ENCODE results near the gene GNB4. TPM values are rescaled to one million over a fixed set of nuclear protein-coding genes. Genes with fewer than 3 reads are reported as not detected.

Gene GNB4
- total RNA-seq, 1 experiment from 2014 or later: 19.4 TPM

GRCh38 chr3:179476215-179476614 lies 24.9 kb upstream of the GNB4 start:
- BruUV-seq (replicated peaks): no TSS peak
- H3K9me2 ChIP-seq (ENCODE audit: insufficient read depth): no peaks in the 10 kb centered on the region
- no peaks in the 10 kb centered on the region for H3K9me3 ChIP-seq (ENCODE audit: insufficient read depth, low read depth)
- no peak for TF ChIP-seq EZH2 (IDR thresholded peaks at IDR 0.05; ENCODE audit: low read depth)
- TF ChIP-seq, protein P1, sequence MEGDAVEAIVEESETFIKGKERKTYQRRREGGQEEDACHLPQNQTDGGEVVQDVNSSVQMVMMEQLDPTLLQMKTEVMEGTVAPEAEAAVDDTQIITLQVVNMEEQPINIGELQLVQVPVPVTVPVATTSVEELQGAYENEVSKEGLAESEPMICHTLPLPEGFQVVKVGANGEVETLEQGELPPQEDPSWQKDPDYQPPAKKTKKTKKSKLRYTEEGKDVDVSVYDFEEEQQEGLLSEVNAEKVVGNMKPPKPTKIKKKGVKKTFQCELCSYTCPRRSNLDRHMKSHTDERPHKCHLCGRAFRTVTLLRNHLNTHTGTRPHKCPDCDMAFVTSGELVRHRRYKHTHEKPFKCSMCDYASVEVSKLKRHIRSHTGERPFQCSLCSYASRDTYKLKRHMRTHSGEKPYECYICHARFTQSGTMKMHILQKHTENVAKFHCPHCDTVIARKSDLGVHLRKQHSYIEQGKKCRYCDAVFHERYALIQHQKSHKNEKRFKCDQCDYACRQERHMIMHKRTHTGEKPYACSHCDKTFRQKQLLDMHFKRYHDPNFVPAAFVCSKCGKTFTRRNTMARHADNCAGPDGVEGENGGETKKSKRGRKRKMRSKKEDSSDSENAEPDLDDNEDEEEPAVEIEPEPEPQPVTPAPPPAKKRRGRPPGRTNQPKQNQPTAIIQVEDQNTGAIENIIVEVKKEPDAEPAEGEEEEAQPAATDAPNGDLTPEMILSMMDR (conservative IDR thresholded peaks at IDR 0.05): no peak
- intact Hi-C loops (cut with micrococcal nuclease; ENCODE audit: unreplicated experiment): no loop called here
- H3K27ac ChIP-seq: no peak overlapping the region
- no peak overlapping the region for H2AFZ ChIP-seq
- no peak overlapping the region for H3K4me3 ChIP-seq
- H4K20me1 ChIP-seq (ENCODE audit: insufficient read depth): no peaks in the 10 kb centered on the region
- no peaks in the 10 kb centered on the region for H3K27me3 ChIP-seq (ENCODE audit: insufficient read depth, low read depth)
- no peak overlapping the region for H3K4me2 ChIP-seq
- ChIA-PET CTCF (no interaction called here), POLR2A (ENCODE audit: unreplicated experiment) (no interaction called here)
- H3K4me1 ChIP-seq (replicated peaks; ENCODE audit: insufficient read depth): no peaks in the 10 kb centered on the region
- no peaks in the 10 kb centered on the region for H3K79me2 ChIP-seq (ENCODE audit: low read depth)
- DNase-seq: no peak
- H3K36me3 ChIP-seq (ENCODE audit: low read depth): no peaks in the 10 kb centered on the region
- no peaks in the 10 kb centered on the region for H3F3A ChIP-seq (ENCODE audit: insufficient read depth, low read depth)

DNA sequence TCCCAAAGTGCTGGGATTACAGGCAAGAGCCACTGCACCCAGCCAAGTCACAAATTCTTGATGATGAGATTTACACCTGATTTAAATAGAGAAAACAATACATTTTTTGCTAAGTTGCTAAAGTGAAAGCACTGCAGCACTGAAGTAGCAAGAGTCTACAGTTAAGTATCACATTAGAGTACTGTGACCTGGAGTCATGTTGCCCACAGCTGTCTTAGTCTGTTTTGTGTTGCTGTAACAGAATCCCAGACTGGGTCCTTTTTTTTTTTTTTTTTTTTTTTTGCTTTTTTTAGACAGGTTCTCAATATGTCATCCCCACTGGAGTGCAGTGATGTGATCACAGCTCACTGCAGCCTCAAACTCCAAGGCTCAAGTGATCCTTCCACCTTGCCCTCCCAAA lies 23.2 kb upstream of the GNB4 start:
- Histone ChIP-seq H3F3A (ENCODE audit: insufficient read depth, low read depth) (no peaks in the 10 kb centered on the region), H3K4me3 (no peak overlapping the region), H3K9me2 (ENCODE audit: insufficient read depth) (no peaks in the 10 kb centered on the region), H3K27ac (no peak overlapping the region), H3K79me2 (ENCODE audit: low read depth) (no peaks in the 10 kb centered on the region), H3K4me2 (no peak overlapping the region), H3K4me1 (replicated peaks; ENCODE audit: insufficient read depth) (no peaks in the 10 kb centered on the region), H3K36me3 (ENCODE audit: low read depth) (no peaks in the 10 kb centered on the region), H3K27me3 (ENCODE audit: insufficient read depth, low read depth) (no peaks in the 10 kb centered on the region), H4K20me1 (ENCODE audit: insufficient read depth) (no peaks in the 10 kb centered on the region), H3K9me3 (ENCODE audit: insufficient read depth, low read depth) (no peaks in the 10 kb centered on the region), H2AFZ (no peak overlapping the region)
- DNase-seq: no peak
- intact Hi-C loops (cut with micrococcal nuclease; ENCODE audit: unreplicated experiment): no loop called here
- ChIA-PET CTCF (no interaction called here), POLR2A (ENCODE audit: unreplicated experiment) (no interaction called here)
- no peak for TF ChIP-seq EZH2 (IDR thresholded peaks at IDR 0.05; ENCODE audit: low read depth)
- TF ChIP-seq, protein P1 (conservative IDR thresholded peaks at IDR 0.05): no peak
- no TSS peak for BruUV-seq (replicated peaks)

GRCh38 chr3:179473565-179473964 lies 22.3 kb upstream of the GNB4 start:
- no peak overlapping the region for H3K4me3 ChIP-seq
- intact Hi-C loops (cut with micrococcal nuclease; ENCODE audit: unreplicated experiment): no loop called here
- H3K9me3 ChIP-seq (ENCODE audit: insufficient read depth, low read depth): no peaks in the 10 kb centered on the region
- TF ChIP-seq, protein P1 (conservative IDR thresholded peaks at IDR 0.05): no peak
- no peak for TF ChIP-seq EZH2 (IDR thresholded peaks at IDR 0.05; ENCODE audit: low read depth)
- ChIA-PET POLR2A (ENCODE audit: unreplicated experiment) (no interaction called here), CTCF (no interaction called here)
- H3K27me3 ChIP-seq (ENCODE audit: insufficient read depth, low read depth): no peaks in the 10 kb centered on the region
- no peaks in the 10 kb centered on the region for H3F3A ChIP-seq (ENCODE audit: insufficient read depth, low read depth)
- no peaks in the 10 kb centered on the region for H3K4me1 ChIP-seq (replicated peaks; ENCODE audit: insufficient read depth)
- no peaks in the 10 kb centered on the region for H3K79me2 ChIP-seq (ENCODE audit: low read depth)
- BruUV-seq (replicated peaks): no TSS peak
- H3K36me3 ChIP-seq (ENCODE audit: low read depth): no peaks in the 10 kb centered on the region
- no peak overlapping the region for H3K27ac ChIP-seq
- no peaks in the 10 kb centered on the region for H3K9me2 ChIP-seq (ENCODE audit: insufficient read depth)
- H2AFZ ChIP-seq: no peak overlapping the region
- no peak for DNase-seq
- H4K20me1 ChIP-seq (ENCODE audit: insufficient read depth): no peaks in the 10 kb centered on the region
- H3K4me2 ChIP-seq: no peak overlapping the region
